ENCODE measurements around the gene KIF1A.

Gene KIF1A

GRCh38 chr2:240672076-240672700 is 147.8 kb downstream of the KIF1A start:
- TF ChIP-seq CTCF (IDR thresholded peaks at IDR 0.05; ENCODE audit: low read length, missing control alignments) = no peak
- H3K4me3 ChIP-seq (replicated peaks; ENCODE audit: low read depth, low read length) = no peak overlapping the region
- no peak for DNase-seq (ENCODE audit: low read depth)

- no peak overlapping the region for H3K4me3 ChIP-seq (replicated peaks; ENCODE audit: low read depth, low read length)
- no peak for TF ChIP-seq CTCF (IDR thresholded peaks at IDR 0.05; ENCODE audit: low read length, missing control alignments)
- no peak for DNase-seq (ENCODE audit: low read depth)
These were observed 149.1 kb downstream of the KIF1A start for GRCh38 chr2:240670950-240671349.

GRCh38 chr2:240670402-240670801 is 149.6 kb downstream of the KIF1A start:
- TF ChIP-seq CTCF (IDR thresholded peaks at IDR 0.05; ENCODE audit: low read length, missing control alignments) = no peak

GRCh38 chr2:240664622-240665021 is 155.4 kb downstream of the KIF1A start:
- no peak for DNase-seq (ENCODE audit: low read depth)
- no peak for TF ChIP-seq CTCF (IDR thresholded peaks at IDR 0.05; ENCODE audit: low read length, missing control alignments)
- no peak overlapping the region for H3K4me3 ChIP-seq (replicated peaks; ENCODE audit: low read depth, low read length)

More at GRCh38 chr2:240670402-240670801, 149.6 kb downstream of the KIF1A start:
- H3K4me3 ChIP-seq (replicated peaks; ENCODE audit: low read depth, low read length) = no peak overlapping the region
- DNase-seq (ENCODE audit: low read depth) = no peak

All from fibroblast of pulmonary artery (primary cell).